Measurements from ENCODE around the gene PHF12. TPM values are rescaled to one million over a fixed set of nuclear protein-coding genes. Genes with fewer than 3 reads are reported as not detected.

The PHF12 gene
- total and polyA plus RNA-seq, 2 of the 8 experiments (the other 6 are each of a cell fraction or from before 2014, with no cell fraction given) = 38.8 to 65.7 TPM

DNA sequence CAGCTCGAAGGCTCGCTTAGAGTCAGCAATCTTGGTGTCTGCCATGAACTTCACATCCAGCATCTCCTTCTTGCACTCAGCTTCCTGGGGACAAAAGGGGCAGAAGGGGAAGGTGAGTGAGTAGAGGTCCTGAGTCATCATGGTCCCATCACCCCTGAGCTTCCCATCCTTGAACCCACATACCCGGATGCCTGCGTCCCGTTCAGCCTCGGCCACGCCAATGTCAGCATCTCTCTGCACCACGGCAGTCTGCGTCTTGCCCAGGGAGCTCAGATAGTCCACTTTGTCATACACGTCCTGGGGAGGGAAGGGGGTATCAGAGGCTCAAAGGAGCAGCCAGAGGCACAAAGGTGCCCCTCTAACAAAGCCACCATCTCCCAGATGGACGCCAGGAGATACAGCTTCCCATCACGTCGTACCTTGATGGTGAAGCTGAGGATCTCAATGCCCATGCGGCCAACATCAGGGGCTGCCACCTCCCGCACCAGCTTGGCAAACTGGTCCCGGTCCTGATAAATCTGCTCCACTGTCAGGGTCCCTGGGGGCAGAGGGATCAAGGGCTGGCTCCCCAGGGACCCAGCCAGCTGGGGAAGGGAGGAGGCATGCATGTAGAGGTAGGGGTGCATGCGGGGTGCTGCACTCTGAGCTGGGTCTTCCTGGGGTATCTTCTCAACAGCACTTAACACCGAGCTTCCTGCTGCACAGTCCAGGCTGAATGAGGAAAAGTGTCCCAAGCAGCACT lies 69.0 kb downstream of the PHF12 start:
- no peaks in the 10 kb centered on the region for H3K23me2 ChIP-seq (ENCODE audit: low read depth, low read length)
- POLR2A ChIA-PET (ENCODE audit: partially characterized antibody) = interaction anchor here (0.5 to 2.1 kb wide), 15 partner anchors 8 to 165 kb away, joined by 3 to 7 read pairs (median 4); partner anchors contain the start of genes FAM222B, FLOT2 and TRAF4
- H2BK5ac ChIP-seq (ENCODE audit: low read depth, low read length) = no peak overlapping the region
- no peak overlapping the region for H3K9ac ChIP-seq (replicated peaks in 1 of 4; ENCODE audit: extremely low read depth in 1 of 4, low read depth in 3 of 4, low read length in 3 of 4)
- CTCF ChIA-PET (ENCODE audit: partially characterized antibody) = interaction anchor here (0.6 to 5.7 kb wide), 14 partner anchors 13 to 162 kb away, joined by 3 to 73 read pairs (median 6); partner anchors contain the start of genes DHRS13, FLOT2, RPL23A and TLCD1
- H4K5ac ChIP-seq (ENCODE audit: insufficient read length, low read depth, low read length) = no peak overlapping the region
- H3K9me3 ChIP-seq (ENCODE audit: insufficient read depth in 2 of 2, low read depth in 1 of 2, low read length in 1 of 2) = no peaks in the 10 kb centered on the region
- no peak overlapping the region for H3K23ac ChIP-seq (ENCODE audit: insufficient read length)
- no peak overlapping the region for H3K27ac ChIP-seq (ENCODE audit: low read depth, low read length)
- peaks cover 0 to 4% of the 10 kb centered on the region in 2 experiments for H4K20me1 ChIP-seq (replicated peaks in 1 of 2; ENCODE audit: control insufficient read depth in 1 of 2, insufficient read depth in 2 of 2, low read length in 2 of 2)
- no peak overlapping the region for H4K91ac ChIP-seq (replicated peaks; ENCODE audit: insufficient read length, low read length)
- H3K79me1 ChIP-seq (ENCODE audit: low read depth, low read length) = no peaks in the 10 kb centered on the region; the same call in 1 of the 2 replicates
- H4K8ac ChIP-seq (ENCODE audit: extremely low read depth, insufficient read depth, low read length) = no peak overlapping the region
- no peak overlapping the region for H3K4me3 ChIP-seq (ENCODE audit: extremely low read depth in 1 of 4, insufficient read depth in 2 of 4, low read depth in 3 of 4, low read length in 4 of 4)
- H3K14ac ChIP-seq (ENCODE audit: insufficient read length) = no peak overlapping the region
- H3K27me3 ChIP-seq (replicated peaks in 1 of 4; ENCODE audit: control insufficient read depth in 3 of 4, extremely low read depth in 1 of 4, insufficient read depth in 3 of 4, low read length in 3 of 4) = no peaks in the 10 kb centered on the region
- H3K79me2 ChIP-seq (ENCODE audit: control insufficient read depth in 1 of 2, insufficient read depth in 2 of 2, low read length in 2 of 2) = no peaks in the 10 kb centered on the region
- H3K36me3 ChIP-seq (ENCODE audit: control insufficient read depth in 2 of 4, insufficient read depth in 4 of 4, low read length in 3 of 4) = peaks cover 9 to 34% (median 24%) of the 10 kb centered on the region in 4 experiments; a peak in 6 of 8 replicates
- 97% methylated on average over 18 of the region's 18 CpGs; no CpG with 5 or more reads in 1 of the 2 experiments for WGBS, 2 experiments (ENCODE audit: extremely low coverage in 1 of 2, insufficient coverage in 1 of 2, insufficient read length in 1 of 2, insufficient replicate concordance in 2 of 2, low coverage in 1 of 2, low lambda C conversion rate in 2 of 2, missing lambda C conversion rate in 1 of 2)
- no peaks in the 10 kb centered on the region; a peak in 4 of 7 replicates for H3K4me1 ChIP-seq (replicated peaks in 1 of 4; ENCODE audit: control insufficient read depth in 3 of 4, insufficient read depth in 4 of 4, low read length in 3 of 4)
- H3K4ac ChIP-seq (replicated peaks; ENCODE audit: insufficient read length, low read depth, low read length) = no peak overlapping the region
- no peak overlapping the region for H2AK5ac ChIP-seq (ENCODE audit: low read depth, low read length)
- DNase-seq (ENCODE audit: low read depth in 1 of 2, low spot score in 2 of 2) = no peak
- H2BK12ac ChIP-seq (ENCODE audit: low read depth, low read length) = no peak overlapping the region
- no peak overlapping the region for H3K4me2 ChIP-seq (ENCODE audit: insufficient read depth in 1 of 2, low read depth in 2 of 2, low read length in 2 of 2)
- no peak overlapping the region for H2BK15ac ChIP-seq (ENCODE audit: low read length)
- no peak overlapping the region for H2BK120ac ChIP-seq (replicated peaks; ENCODE audit: low read depth, low read length)
- no peak overlapping the region for H3K18ac ChIP-seq (ENCODE audit: extremely low read depth, low read length)
- no peak overlapping the region for H2BK20ac ChIP-seq (ENCODE audit: low read length)
- FAIRE-seq = no peak
- H2AFZ ChIP-seq (ENCODE audit: low read length) = no peak overlapping the region
- no peak overlapping the region for H3K56ac ChIP-seq (replicated peaks; ENCODE audit: insufficient read length, low read depth, low read length)
- TF ChIP-seq JUN (IDR thresholded peaks at IDR 0.05; ENCODE audit: low read depth, low read length) (no peak), CREB1 (IDR thresholded peaks at IDR 0.05) (no peak), SIX5 (IDR thresholded peaks at IDR 0.05; ENCODE audit: low read depth, low read length) (no peak), GABPA (IDR thresholded peaks at IDR 0.05; ENCODE audit: borderline replicate concordance, insufficient read depth, low read length) (no peak)
